GM12872 (cell line): ENCODE results near the gene AZGP1.

ENCODE experiments used
- TF ChIP-seq, protein P1 (sequence below): IDR thresholded peaks from 3 replicates; pipeline ENCODE4 v1.5.1; 2011; ENCODE audit warnings: low read depth, mild to moderate bottlenecking, low read length, moderate library complexity; ENCODE audit not compliant: insufficient read depth

The AZGP1 gene

DNA sequence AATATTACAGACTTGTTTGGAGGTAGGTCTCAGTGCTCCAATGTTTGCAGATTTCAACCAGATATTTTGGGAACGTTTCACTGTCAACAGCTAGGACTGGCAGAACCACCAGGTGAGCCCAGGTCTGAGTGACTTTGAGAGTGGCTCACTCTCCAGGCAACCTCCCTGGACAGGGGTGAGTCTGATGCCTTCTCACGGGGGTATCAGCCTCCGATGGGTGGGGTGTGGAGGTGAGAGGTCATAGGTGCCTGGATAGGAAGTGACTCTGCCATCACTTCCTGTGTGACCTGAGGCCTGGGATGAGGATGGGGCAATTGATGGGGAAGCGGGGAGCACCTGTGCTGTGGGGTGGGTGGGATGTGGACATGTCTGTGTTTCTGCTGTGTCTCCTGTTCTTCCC is 4.6 kb downstream of the AZGP1 start:
- TF ChIP-seq, protein P1, sequence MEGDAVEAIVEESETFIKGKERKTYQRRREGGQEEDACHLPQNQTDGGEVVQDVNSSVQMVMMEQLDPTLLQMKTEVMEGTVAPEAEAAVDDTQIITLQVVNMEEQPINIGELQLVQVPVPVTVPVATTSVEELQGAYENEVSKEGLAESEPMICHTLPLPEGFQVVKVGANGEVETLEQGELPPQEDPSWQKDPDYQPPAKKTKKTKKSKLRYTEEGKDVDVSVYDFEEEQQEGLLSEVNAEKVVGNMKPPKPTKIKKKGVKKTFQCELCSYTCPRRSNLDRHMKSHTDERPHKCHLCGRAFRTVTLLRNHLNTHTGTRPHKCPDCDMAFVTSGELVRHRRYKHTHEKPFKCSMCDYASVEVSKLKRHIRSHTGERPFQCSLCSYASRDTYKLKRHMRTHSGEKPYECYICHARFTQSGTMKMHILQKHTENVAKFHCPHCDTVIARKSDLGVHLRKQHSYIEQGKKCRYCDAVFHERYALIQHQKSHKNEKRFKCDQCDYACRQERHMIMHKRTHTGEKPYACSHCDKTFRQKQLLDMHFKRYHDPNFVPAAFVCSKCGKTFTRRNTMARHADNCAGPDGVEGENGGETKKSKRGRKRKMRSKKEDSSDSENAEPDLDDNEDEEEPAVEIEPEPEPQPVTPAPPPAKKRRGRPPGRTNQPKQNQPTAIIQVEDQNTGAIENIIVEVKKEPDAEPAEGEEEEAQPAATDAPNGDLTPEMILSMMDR = no peak

DNA sequence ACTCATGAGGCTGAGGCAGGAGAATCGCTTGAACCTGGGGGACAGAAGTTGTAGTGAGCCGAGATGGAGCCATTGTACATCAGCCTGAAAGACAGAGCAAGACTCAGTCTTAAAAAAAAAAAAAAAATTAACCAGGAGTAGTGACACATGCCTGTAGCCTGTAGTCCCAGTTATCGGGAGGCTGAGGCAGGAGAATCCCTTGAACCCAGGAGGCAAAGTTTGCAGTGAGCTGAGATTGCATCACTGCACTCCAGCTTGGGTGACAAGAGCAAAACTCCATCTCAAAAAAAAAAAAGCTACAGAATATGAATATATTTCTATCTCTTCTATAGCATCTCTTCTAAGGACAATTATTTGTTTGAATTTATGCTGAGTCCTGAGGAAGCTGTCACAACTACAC is 6.5 kb downstream of the AZGP1 start:
- TF ChIP-seq, protein P1 = no peak

DNA sequence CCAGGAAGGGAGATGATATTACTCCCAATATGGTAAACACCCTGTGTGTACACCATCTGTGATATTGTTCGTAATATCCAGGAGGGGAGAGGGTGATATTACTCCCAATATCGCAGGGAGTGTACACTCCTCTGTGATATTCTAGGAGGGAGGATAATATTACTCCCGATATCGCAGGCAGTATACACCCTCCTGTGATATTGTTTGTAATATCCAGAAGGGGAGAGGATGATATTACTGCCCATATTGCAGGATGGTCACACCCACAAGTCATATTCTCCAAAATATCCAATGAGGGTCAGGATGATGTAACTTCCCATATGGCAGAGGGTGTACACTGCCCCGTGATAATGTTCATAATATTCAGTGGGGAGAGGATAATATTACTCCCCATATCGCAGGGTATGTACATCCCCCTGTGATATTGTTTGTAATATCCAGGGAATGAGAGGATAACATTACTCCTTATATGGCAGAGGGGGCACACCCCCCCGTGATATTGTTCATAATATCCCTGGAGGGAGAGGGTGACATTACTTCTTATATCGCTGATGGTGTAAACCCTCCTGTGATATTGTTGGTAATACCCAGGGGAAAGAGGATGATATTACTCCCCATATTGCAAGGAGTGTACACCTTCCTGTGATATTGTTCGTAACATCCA is 17.1 kb downstream of the AZGP1 start:
- TF ChIP-seq, protein P1 = no peak

DNA sequence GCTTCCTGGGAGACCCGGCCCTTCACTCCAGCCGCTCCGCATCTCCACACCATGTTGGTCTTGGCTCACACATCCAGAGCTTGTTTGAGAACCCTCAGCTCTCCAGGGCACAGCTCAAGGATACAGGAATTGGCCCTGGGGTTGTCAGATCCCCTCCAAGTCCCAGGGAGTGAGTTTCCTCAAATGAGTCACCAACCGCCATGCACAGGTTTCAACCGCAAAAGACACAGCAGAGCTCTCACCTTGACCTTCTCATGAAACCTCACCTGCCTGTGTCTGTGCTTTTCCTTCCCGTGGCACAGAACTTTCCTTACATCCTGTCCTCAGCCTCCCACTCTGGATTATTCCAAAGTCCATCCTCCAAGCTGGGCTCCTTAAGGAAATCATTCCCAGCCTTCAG is 20.6 kb downstream of the AZGP1 start:
- TF ChIP-seq, protein P1 = no peak

DNA sequence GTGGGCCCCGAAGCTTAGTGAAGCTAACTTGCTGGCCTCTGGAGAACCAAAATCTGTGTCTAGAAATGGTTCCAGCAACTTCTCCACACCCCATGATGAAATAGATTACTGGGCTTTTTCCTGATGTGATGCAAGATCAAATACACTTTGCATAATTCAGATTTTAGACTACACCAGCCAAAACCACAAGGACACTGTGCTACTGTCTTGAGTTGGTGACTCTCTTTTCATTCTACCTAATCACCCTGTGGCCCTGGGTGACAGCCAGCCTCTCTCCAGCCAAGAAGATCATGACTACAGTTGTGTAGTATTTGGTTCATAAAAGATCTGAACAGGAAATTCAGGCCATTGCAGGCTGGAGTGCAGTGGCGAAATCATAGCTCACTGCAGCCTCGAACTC is 22.2 kb downstream of the AZGP1 start:
- TF ChIP-seq, protein P1 = no peak

DNA sequence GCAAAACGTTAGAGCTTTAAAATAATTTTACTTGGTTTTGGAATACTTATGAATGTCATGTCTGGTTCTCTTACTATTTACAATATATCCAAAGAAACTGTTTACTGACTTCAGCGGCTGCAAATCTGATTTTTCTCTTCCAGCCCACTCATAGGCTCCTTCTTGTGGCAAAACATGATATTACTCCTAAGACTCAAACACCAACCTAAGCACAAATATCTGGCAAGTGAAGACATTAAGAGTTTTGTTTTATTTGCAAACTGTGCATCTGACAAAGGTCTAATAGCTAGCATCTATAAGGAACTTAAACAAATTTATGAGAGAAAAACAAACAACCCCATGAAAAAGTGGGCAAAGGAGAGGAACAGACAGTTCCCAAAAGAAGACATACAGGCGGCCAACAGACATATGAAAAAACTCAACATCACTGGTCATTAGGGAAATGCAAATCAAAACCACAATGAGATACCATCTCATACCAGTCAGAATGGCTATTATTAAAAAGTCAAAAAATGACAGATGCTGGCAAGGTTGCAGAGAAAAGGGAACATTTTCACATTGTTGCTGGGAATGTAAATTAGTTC is 26.1 kb downstream of the AZGP1 start:
- TF ChIP-seq, protein P1 = peak; percentile 39; the same call in 2 of the 3 replicates

DNA sequence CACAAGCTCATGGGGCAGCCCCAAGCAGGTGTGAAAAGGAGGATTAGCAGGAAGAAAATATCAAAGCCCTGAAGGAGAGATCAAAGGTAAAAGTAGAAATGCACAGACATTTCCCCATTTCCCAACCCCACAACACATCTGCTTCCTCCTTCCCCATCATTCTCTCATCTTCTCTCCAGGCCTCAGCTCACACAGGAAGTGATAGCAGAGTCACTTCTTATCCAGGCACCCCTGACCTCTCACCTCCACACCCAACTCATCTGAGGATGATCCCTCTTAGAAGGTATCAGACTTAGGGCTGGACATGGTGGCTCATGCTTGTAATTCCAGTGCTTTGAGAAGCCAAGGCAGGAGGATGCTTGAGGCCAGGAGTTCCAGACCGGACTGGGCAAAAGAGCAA is 28.2 kb downstream of the AZGP1 start:
- TF ChIP-seq, protein P1 = no peak
